Mammary epithelial cell (primary cell): ENCODE measurements around the gene AURKAIP1.

Experiments used
- EZH2 ChIP-seq: IDR thresholded peaks from 2 replicates; pipeline ENCODE4 v1.6.1; 2012; ENCODE audit warnings: low read length, inconsistent platforms, borderline replicate concordance
- TF ChIP-seq, protein P1 (sequence below), 2 donors: IDR thresholded peaks in 1 of 2; conservative IDR thresholded peaks in 1 of 2; 2 replicates each; pipeline ENCODE4 v1.5.1; 2011 to 2012; ENCODE audit warnings: inconsistent platforms in 2 of 2, low read length in 2 of 2, mild to moderate bottlenecking in 2 of 2, control low read depth in 1 of 2, low read depth in 1 of 2; ENCODE audit not compliant: insufficient read depth in 1 of 2; ENCODE audit errors: extremely low read depth in 1 of 2

DNA sequence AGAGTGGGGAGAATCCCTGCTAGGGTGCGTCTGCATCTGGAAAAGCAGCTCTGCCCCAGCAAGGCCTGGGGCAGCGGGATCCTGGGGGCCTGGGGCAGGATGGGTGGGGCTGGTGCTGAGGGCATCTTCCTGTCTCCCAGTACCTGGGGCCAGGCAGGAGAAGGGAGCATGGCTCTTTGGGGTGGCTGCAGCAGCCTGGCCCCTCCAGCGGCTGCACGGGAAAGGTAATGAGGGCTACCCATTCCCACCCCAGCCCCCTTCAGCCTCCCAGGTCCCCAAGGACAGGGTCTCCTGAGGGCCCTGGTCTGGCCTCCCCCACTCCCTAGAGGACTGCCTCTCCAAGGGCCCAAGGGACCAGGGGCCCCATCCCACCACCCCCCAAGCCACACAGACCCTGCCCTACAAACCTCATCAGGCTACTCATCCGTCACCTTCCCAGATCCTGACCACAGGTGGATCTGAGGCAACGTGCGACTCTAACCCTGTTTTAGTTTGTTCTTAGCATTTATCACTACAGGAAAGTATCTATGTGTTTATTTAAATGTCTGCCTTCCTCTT is 47.0 kb upstream of the AURKAIP1 start:
- TF ChIP-seq, protein P1, sequence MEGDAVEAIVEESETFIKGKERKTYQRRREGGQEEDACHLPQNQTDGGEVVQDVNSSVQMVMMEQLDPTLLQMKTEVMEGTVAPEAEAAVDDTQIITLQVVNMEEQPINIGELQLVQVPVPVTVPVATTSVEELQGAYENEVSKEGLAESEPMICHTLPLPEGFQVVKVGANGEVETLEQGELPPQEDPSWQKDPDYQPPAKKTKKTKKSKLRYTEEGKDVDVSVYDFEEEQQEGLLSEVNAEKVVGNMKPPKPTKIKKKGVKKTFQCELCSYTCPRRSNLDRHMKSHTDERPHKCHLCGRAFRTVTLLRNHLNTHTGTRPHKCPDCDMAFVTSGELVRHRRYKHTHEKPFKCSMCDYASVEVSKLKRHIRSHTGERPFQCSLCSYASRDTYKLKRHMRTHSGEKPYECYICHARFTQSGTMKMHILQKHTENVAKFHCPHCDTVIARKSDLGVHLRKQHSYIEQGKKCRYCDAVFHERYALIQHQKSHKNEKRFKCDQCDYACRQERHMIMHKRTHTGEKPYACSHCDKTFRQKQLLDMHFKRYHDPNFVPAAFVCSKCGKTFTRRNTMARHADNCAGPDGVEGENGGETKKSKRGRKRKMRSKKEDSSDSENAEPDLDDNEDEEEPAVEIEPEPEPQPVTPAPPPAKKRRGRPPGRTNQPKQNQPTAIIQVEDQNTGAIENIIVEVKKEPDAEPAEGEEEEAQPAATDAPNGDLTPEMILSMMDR (conservative IDR thresholded peaks at IDR 0.05 in 1 of 2, IDR thresholded peaks at IDR 0.05 in 1 of 2; ENCODE audit: extremely low read depth in 1 of 2, insufficient read depth in 1 of 2, low read depth in 1 of 2, low read length in 2 of 2), result no peak
- no peak for TF ChIP-seq EZH2
